Measurements from ENCODE around the gene BRCA1.

BRCA1 gene

GRCh38 chr17:42997390-42997983, 127.7 kb downstream of the BRCA1 start:
- TF ChIP-seq ZFX (IDR thresholded peaks at IDR 0.05) (no peak), CTCF (conservative IDR thresholded peaks at IDR 0.05) (no peak)
- peak overlapping the region; percentile 96 for H3K27ac ChIP-seq
